Heart right ventricle (tissue), 16 donors: ENCODE data around the gene DEPDC5. TPM values are rescaled to one million over a fixed set of nuclear protein-coding genes. Genes with fewer than 3 reads are reported as not detected.
A peak's percentile ranks its signal among the peaks of the same experiment; 100 is the strongest.
"Not testable (repeated sequence)": the region's sequence is repeated elsewhere in the genome, so short reads cannot be mapped to it uniquely, and the experiment has no call there.

Experiments
- ATAC-seq, 8 donors: fragments of 200-7000 bp; cut with Tn5 transposase; one replicate each; pipeline ENCODE4 v1.9.1; 2020; ENCODE audit warnings: mild to moderate bottlenecking in 8 of 8, moderate library complexity in 8 of 8, moderate number of reproducible peaks in 1 of 8
- DNase-seq, 2 donors: peaks; one replicate each; pipeline ENCODE4 v3.0.0-alpha.2; 2020
- H3K27ac ChIP-seq, 10 donors: fragments of 200-600 bp; sonication (generic) in 2 of 10; one replicate each; pipeline versions ENCODE4 v1.5.0 to v1.8.0; 2020 to 2022; ENCODE audit warnings: mild to moderate bottlenecking in 3 of 10
- H3K27me3 ChIP-seq, 7 donors: fragments of 200-600 bp; one replicate each; pipeline ENCODE4 v1.8.0; 2021 to 2022; ENCODE audit warnings: mild to moderate bottlenecking in 2 of 7
- H3K36me3 ChIP-seq, 9 donors: fragments of 200-600 bp; sonication (generic) in 1 of 9; one replicate each; pipeline versions ENCODE4 v1.5.0 to v1.8.0; 2020 to 2022; ENCODE audit warnings: mild to moderate bottlenecking in 2 of 9
- H3K4me1 ChIP-seq, 9 donors: fragments of 200-600 bp; sonication (generic) in 1 of 9; one replicate each; pipeline versions ENCODE4 v1.5.0 to v1.8.0; 2020 to 2022; ENCODE audit warnings: mild to moderate bottlenecking in 4 of 9
- H3K4me3 ChIP-seq, 10 donors: fragments of 200-600 bp; sonication (generic) in 2 of 10; one replicate each; pipeline versions ENCODE4 v1.5.0 to v1.8.0; 2020 to 2022; ENCODE audit warnings: mild to moderate bottlenecking in 7 of 10, moderate library complexity in 2 of 10
- H3K9me3 ChIP-seq, 11 donors: fragments of 200-600 bp in 10 of 11; sonication (generic) in 2 of 11; one replicate each; pipeline versions ENCODE4 v1.5.0 to v1.8.0; 2013 to 2022; ENCODE audit warnings: mild to moderate bottlenecking in 2 of 11, control low read depth in 1 of 11, moderate library complexity in 1 of 11
- WGBS, 2 donors: extraction: QIAGEN DNeasy Blood & Tissue Kit; methylation state at CpG; one replicate each; pipeline ENCODE4 v1.1.7; 2013; ENCODE audit warnings: inconsistent platforms in 1 of 2; 5-methylcytosine and 5-hydroxymethylcytosine counted together
- intact Hi-C, 10 donors: fragments of 100-400 bp; cut with DNase I; formaldehyde crosslinking; loops; one replicate each; pipeline versions ENCODE4 v1.11.1 to v1.14.2; 2022
- polyA plus RNA-seq, 2 donors: library from polyadenylated mRNA; stranded (reverse); fragments of 200-250 nt; gene quantifications; one replicate each; pipeline ENCODE4 v1.2.3, GENCODE V29; 2013
- total RNA-seq, 10 donors: library from RNA; stranded (reverse); fragmentation: NEBNext Ultra II Directional in 3 of 10; extraction: Animal tissue kit (Norgen Biotek cat#: 25700) in 3 of 10; gene quantifications; one replicate each; pipeline versions ENCODE4 v1.2.1 to v1.2.4, GENCODE V29; 2021 to 2023
- TF ChIP-seq, protein P1 (sequence below), 9 donors: fragments of 200-600 bp; sonication (generic) in 2 of 9; IDR thresholded peaks; one replicate each; pipeline versions ENCODE4 v1.5.0 to v1.8.0; 2021 to 2022; ENCODE audit warnings: antibody characterized with exemption in 9 of 9, mild to moderate bottlenecking in 5 of 9, moderate library complexity in 1 of 9
- donor health status: Arrhythmogenic right ventricular cardiomyopathy.
- donor health status: ischemic (EF 13 %, LVEDD 7.1; RV severe dilation, severe dysfunction).
- donor health status: healthy with polysubstance abuse.
- donor health status: DM: no; HTN: yes; CAD: no.
- donor health status: DM: no; HTN: no; CAD: no.
- donor health status: ischemic (EF 25% LVEDD 6.9; RV normal size, moderate dysfunction).
- donor health status: ischemic (EF 25% LVEDD 5.7; RV mildly dilated, moderate dysfunction).
- donor health status: healthy.
- donor health status: DM: yes; HTN: yes; CAD: no.
- donor health status: Ischemic cardiomyopathy.
- donor health status: ischemic (EF 35%, LVEDD 5.7; RV mildly dilated, moderate dysfunction).
- donor health status: nonischemic (EF 11% LVEDD 7.7; RV severe dilation, severe dysfunction).
- donor health status: DM: yes; HTN: yes; CAD: no.
- donor health status: PGD.
- donor health status: ischemic (EF 29% LVEDD 5.4; RV normal size, mild dysfunction).
- donor health status: nonischemic (EF 23%, LVEDD 6.1; RV moderate dilation, normal function).

Gene DEPDC5
- total and polyA plus RNA-seq, 12 donors, result 6.2 to 19.1 (median 14.4) TPM

DNA sequence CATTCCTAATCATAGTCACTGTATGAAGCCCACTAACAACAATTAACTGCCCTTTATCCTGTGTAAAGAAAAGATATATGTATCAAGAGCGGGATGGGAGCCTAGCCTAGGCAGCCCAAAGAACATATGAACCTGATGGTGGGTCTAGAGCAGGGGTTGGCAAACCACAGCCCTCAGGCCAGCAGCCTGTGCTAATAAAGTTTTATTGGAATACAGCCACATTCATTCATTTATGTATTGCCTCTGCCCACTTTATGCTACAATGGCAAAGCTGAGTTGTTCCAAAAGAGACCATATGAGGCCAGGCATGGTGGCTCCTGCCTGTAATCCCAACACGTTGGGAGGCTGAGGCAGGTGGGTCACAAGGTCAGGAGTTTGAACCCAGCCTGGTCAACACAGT, 17.4 kb upstream of the DEPDC5 start:
- no peak overlapping the region for H3K4me3 ChIP-seq
- no peaks in the 10 kb centered on the region for H3K27me3 ChIP-seq
- no peak overlapping the region for H3K27ac ChIP-seq
- peaks cover 0 to 26% (median 24%) of the 10 kb centered on the region in 9 donors for H3K4me1 ChIP-seq
- TF ChIP-seq, protein P1, sequence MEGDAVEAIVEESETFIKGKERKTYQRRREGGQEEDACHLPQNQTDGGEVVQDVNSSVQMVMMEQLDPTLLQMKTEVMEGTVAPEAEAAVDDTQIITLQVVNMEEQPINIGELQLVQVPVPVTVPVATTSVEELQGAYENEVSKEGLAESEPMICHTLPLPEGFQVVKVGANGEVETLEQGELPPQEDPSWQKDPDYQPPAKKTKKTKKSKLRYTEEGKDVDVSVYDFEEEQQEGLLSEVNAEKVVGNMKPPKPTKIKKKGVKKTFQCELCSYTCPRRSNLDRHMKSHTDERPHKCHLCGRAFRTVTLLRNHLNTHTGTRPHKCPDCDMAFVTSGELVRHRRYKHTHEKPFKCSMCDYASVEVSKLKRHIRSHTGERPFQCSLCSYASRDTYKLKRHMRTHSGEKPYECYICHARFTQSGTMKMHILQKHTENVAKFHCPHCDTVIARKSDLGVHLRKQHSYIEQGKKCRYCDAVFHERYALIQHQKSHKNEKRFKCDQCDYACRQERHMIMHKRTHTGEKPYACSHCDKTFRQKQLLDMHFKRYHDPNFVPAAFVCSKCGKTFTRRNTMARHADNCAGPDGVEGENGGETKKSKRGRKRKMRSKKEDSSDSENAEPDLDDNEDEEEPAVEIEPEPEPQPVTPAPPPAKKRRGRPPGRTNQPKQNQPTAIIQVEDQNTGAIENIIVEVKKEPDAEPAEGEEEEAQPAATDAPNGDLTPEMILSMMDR (IDR thresholded peaks at IDR 0.05), result no peak
- 98 to 99% methylated on average over 2 of the region's 2 CpGs for WGBS, 2 donors
- no peak for ATAC-seq
- intact Hi-C loops, result no loop called here
- H3K36me3 ChIP-seq, result peaks cover 0 to 91% (median 4%) of the 10 kb centered on the region in 9 donors
- no peak for DNase-seq
- no peaks in the 10 kb centered on the region for H3K9me3 ChIP-seq

DNA sequence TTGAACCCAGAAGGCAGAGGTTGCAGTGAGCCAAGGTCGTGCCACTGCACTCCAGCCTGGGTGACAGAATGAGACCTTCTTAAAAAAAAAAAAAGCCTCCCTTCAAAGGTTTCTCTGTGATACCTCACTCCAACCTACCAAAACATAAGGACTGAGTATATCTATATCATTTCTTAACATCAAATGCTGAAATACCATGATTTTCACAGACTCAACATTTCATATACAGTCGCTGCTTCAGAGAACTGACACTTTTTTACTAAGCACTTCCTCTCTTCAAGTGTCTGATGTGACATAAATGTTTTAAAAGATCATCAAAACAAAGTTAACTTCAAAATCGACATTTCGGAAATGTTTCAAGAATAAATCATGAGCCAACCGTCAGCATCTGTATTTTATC, 15.9 kb upstream of the DEPDC5 start:
- no peak for ATAC-seq
- 82 to 93% methylated on average over 5 of the region's 5 CpGs for WGBS, 2 donors
- no peak for DNase-seq
- intact Hi-C loops, result no loop called here
- Histone ChIP-seq H3K4me1 (peaks cover 0 to 39% (median 24%) of the 10 kb centered on the region in 9 donors), H3K27me3 (no peaks in the 10 kb centered on the region), H3K36me3 (peaks cover 0 to 78% (median 4%) of the 10 kb centered on the region in 9 donors), H3K9me3 (no peaks in the 10 kb centered on the region), H3K4me3 (no peak overlapping the region), H3K27ac (no peak overlapping the region)
- TF ChIP-seq, protein P1 (IDR thresholded peaks at IDR 0.05), result no peak

DNA sequence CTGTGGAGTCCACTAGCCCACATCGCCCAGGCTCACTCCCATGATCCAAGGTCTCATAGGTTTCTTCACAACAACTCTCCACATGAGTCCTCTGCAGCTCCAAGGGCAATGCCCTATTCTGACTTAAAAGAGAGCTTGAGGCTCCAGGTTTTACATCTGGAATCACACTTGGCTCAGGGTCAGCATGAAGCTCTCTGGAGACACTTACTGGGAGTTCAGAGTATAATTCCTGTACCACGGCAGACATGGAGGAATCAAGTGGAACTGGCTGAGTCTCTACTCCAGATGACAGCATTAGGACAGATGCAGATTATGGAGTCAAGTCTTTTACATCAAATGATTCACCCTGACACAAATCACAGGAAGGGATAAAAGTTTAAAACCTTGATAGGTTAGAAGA, 15.3 kb upstream of the DEPDC5 start:
- H3K9me3 ChIP-seq, result no peaks in the 10 kb centered on the region
- H3K4me1 ChIP-seq, result peaks cover 0 to 39% (median 24%) of the 10 kb centered on the region in 9 donors
- no peaks in the 10 kb centered on the region for H3K27me3 ChIP-seq
- ATAC-seq (peak in 2 of 8 donors; percentile 29 to 45), DNase-seq (no peak)
- H3K27ac ChIP-seq, result no peak overlapping the region
- TF ChIP-seq, protein P1 (IDR thresholded peaks at IDR 0.05), result no peak
- 50 to 57% methylated on average over 2 of the region's 2 CpGs for WGBS, 2 donors
- H3K36me3 ChIP-seq, result peaks cover 0 to 75% (median 4%) of the 10 kb centered on the region in 9 donors
- H3K4me3 ChIP-seq, result no peak overlapping the region
- intact Hi-C loops, result no loop called here

GRCh38 chr22:31739795-31740201, 14.0 kb upstream of the DEPDC5 start:
- H3K9me3 ChIP-seq, result no peaks in the 10 kb centered on the region
- H3K27me3 ChIP-seq, result no peaks in the 10 kb centered on the region
- intact Hi-C loops, result loop anchor here in 2 of 10 donors (10.0 kb wide), 2 partner anchors 65 to 205 kb away; partner anchors contain the start of gene YWHAH (in 1 of the 2)
- no peak for DNase-seq
- ATAC-seq, result peak; percentile 31 to 81 (median 52)
- H3K36me3 ChIP-seq, result peaks cover 0 to 77% (median 4%) of the 10 kb centered on the region in 9 donors
- peaks cover 0 to 39% (median 24%) of the 10 kb centered on the region in 9 donors for H3K4me1 ChIP-seq
- peak overlapping the region in 2 of 10 donors; percentile 7 to 48 for H3K27ac ChIP-seq
- no peak overlapping the region for H3K4me3 ChIP-seq
- WGBS, 2 donors, result 46 to 48% methylated on average over 2 of the region's 2 CpGs
- TF ChIP-seq, protein P1 (IDR thresholded peaks at IDR 0.05), result no peak

- peaks cover 0 to 39% (median 24%) of the 10 kb centered on the region in 9 donors for H3K4me1 ChIP-seq
- intact Hi-C loops, result loop anchor here in 2 of 10 donors (10.0 kb wide), 2 partner anchors 66 to 204 kb away; partner anchors contain the start of gene YWHAH (in 1 of the 2)
- peaks cover 0 to 77% (median 4%) of the 10 kb centered on the region in 9 donors for H3K36me3 ChIP-seq
- 86 to 89% methylated on average over 7 of the region's 7 CpGs for WGBS, 2 donors
- DNase-seq, H3K4me3 ChIP-seq, ATAC-seq, H3K27me3 ChIP-seq, H3K9me3 ChIP-seq: not testable (repeated sequence)
- H3K27ac ChIP-seq, result peak overlapping the region in 3 of 10 donors; percentile 7 to 48 (median 29)
These were observed 13.5 kb upstream of the DEPDC5 start for GRCh38 chr22:31740314-31740713.
